GM11168 (cell line): Measurements from ENCODE around the gene GRM6.

Experiments
- in situ Hi-C: fragments of 300-500 bp; cut with MboI; formaldehyde crosslinking; loops from one replicate; pipeline ENCODE4 v1.12.0; 2022; ENCODE audit warnings: low sequenced_read_pairs; ENCODE audit not compliant: unreplicated experiment

The GRM6 gene

DNA sequence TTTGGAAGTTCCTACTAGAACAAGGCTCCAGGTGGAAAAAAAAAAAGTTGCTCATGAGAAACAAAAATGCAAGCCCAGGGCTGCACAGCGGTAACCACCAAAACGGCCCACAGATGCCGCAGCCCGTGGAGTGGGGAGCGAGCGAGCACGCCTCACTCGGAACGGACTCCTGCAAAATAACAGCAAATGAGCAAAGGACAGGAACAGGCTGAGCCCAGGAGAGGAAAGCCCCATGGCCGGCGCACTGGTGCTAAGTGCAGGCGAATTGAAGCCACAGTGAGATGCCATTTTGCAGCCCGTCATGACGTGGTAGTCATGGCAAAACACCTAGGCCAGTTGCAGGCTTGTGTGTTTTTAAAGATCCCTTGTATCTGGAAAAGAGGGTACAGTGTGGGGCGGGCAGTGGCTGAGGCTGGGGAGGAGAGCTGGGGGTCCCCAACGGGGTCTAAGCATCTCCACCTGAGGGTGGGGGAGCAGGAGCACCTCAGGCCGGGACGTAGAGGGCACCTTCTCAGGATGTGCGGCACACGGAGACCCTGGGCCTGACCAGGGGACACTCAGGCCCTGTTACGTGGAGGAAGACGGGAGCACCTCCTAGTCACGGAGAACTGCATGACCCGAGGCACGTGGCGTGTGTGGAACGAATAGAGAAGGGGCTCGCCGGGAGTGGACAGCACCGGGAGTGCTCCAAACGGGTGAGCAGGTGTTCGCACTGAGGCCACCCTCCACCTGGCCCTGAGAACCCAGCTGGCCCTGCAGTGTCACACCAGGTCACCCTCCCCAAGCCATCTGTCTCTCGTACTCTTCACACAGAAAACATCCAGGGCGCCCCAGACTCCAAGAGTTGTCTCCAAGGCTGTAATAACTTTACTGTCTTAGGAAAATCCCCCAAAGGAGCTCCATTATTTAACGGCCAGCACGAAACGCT lies 10.7 kb downstream of the GRM6 start:
- in situ Hi-C loops: no loop called here

DNA sequence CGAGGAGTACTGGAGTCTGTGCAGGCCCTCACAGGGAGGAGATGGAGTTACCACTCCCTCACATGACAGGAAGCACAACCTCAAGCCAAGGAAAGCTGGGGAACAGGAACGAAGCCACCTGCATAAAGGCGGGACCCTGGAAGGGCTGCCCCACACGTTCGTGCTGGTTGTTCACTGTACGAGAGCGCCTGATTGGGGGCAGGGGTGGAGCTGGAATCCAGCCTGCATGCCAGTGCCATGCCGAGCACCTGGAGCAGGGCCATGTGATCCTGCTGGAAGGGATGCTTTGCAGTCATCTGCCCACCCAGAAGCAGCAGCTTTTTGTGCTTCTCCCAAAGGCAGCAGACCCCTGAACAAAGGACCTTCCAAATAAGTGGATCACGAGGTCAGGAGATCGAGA lies 11.4 kb downstream of the GRM6 start:
- in situ Hi-C loops: no loop called here

DNA sequence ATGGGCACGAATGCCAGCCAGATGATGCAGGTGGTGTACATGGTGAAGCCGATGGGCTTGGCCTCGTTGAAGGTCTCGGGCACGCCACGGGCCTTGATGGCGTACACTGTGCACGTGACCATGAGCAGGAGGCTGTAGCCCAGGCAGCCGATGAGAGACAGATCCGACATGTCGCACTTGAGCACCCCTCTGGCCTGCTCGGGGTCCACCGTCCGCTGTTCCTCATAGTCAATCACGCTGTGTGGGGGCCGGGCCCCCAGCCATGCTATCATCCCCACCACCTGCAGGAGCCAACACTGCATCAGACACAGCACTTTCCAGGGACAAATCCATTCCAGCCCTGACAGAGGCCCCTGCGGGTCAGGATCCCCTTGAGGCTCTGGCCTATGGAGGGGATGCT lies 12.2 kb downstream of the GRM6 start:
- in situ Hi-C loops: no loop called here

DNA sequence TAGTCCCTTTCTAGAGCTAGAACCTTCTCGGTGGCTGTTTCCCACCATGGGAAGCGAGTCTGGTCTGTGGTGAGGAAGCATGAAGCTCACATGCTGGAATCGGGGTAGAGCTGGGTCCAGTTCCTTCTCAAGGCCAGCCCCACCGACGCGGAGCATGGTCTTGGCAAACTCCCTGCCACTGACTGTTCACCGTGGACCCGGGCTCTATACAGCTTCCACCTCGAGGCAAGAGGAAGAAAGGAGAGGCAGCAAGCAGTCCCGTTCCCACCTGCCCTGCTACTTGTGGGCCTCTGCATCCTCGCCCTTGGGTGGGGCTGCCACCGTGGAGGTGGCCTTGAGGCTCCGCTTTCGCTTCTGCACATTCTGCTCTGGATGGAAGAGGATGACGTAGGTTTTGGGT lies 13.7 kb downstream of the GRM6 start:
- in situ Hi-C loops: no loop called here

DNA sequence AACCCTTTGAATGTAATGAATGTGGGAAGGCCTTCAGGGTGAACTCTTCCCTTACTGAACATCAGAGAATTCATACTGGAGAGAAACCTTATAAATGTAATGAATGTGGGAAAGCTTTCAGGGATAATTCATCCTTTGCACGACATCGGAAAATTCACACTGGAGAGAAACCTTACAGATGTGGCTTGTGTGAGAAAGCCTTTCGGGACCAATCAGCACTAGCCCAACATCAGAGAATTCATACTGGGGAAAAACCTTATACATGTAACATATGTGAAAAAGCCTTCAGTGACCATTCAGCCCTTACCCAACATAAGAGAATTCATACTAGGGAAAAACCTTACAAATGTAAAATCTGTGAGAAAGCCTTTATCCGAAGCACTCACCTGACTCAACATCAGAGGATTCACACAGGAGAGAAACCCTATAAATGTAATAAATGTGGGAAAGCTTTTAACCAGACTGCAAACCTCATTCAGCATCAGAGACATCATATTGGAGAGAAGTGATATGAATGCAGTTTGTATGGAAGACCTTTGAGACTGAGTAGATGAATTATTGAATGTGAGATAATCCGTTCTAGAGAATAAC lies 29.6 kb downstream of the GRM6 start:
- in situ Hi-C loops: no loop called here

DNA sequence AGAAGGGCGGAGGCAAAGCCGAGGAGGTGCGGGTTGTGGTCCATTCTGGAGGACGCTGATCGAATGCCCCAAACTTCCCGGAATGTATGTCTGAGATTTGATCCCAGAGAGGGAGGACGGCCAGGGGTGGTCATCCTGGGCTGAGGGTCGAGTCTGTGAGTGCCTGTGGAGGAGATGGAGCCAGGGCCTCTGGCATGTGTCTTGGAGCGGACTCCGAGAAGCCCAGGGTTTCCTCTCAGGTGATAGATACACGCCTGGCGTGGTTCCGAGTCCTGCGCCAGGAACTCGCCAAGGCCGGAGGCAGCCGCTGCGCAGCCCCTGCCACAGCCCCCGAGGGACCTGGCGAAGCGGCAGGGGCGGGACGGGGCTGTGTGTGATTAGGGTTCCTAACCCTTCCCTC lies 53.8 kb downstream of the GRM6 start:
- in situ Hi-C loops: no loop called here

DNA sequence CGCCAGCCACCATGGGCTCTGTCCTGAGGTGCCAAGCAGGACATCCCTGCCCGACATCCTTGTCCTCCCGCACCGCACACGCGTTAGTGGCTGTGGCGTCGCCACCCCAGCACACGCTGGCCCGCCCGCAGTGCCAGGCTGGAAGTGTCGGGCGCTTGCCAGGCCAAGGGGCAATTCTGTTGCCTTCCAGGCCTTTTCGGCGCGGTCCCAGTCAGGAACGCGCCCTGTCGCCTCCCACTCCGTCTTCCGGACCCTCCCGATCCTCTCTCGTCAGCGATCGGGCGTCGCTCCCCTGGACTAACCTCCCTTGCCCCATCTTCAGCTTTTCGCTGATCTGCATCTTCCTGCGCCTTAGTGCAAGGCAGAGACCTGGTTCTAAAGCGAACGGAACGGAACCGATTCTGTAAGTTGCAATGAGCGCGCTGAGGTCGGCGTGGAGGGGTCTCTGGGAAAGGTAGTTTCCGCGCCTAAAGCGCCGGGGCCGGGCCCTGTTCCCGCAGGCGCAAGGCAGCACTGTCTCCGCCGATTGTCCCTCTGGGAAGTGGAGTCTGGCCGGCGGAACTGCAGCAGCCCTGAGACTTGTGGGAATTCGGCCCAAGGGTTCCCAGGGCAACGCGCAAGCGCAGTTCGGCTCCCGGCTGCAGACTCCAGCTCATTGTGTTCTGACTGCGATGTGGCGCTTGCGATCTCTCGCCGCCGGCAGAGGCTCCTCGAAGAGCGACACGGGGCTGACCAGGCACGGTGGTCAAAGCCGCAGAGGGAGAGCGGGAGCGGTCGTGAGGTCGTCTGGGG lies 54.4 kb downstream of the GRM6 start, which contains the start of gene ZNF454:
TSS of gene ZNF454 (plus strand) at position 630 of the 792 bp plus-strand sequence. CDS start 1,594 bp downstream, outside the sequence.
- in situ Hi-C loops: no loop called here

DNA sequence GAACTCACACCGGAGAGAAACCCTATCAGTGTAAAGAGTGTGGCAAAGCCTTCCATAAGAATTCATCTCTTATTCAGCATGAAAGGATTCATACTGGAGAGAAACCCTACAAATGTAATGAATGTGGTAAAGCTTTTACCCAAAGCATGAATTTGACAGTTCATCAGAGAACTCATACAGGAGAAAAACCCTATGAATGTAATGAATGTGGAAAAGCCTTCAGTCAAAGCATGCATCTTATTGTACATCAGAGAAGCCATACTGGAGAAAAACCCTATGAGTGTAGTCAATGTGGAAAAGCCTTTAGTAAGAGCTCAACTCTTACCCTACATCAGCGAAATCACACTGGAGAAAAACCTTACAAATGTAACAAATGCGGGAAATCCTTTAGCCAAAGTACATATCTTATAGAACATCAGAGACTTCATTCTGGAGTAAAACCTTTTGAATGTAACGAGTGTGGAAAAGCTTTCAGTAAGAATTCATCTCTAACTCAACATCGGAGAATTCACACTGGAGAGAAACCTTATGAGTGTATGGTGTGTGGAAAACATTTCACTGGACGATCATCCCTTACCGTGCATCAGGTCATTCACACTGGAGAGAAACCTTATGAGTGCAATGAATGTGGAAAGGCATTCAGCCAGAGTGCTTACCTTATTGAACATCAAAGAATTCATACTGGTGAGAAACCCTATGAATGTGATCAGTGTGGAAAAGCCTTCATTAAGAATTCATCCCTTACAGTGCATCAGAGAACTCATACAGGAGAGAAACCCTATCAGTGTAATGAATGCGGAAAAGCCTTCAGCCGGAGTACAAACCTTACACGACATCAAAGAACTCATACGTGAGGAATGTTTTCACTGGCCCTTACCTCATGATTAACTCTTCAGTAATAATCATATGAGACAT lies 63.0 kb downstream of the GRM6 start:
- in situ Hi-C loops: no loop called here
